Stimulated activated CD8-positive, alpha-beta memory T cell treated with anti-CD3 and anti-CD28 coated beads, Interleukin-2, amount 100 ng/mL, for 1 hour (primary cell): Measurements from ENCODE around the gene RPL7A.
"Not testable (repeated sequence)": the region's sequence is repeated elsewhere in the genome, so short reads cannot be mapped to it uniquely, and the experiment has no call there.

Experiments used
- DNase-seq, 2 donors: peaks; one replicate each; pipeline ENCODE4 v3.0.0-alpha.2; 2020; ENCODE audit warnings: low read depth in 2 of 2

The RPL7A gene

DNA sequence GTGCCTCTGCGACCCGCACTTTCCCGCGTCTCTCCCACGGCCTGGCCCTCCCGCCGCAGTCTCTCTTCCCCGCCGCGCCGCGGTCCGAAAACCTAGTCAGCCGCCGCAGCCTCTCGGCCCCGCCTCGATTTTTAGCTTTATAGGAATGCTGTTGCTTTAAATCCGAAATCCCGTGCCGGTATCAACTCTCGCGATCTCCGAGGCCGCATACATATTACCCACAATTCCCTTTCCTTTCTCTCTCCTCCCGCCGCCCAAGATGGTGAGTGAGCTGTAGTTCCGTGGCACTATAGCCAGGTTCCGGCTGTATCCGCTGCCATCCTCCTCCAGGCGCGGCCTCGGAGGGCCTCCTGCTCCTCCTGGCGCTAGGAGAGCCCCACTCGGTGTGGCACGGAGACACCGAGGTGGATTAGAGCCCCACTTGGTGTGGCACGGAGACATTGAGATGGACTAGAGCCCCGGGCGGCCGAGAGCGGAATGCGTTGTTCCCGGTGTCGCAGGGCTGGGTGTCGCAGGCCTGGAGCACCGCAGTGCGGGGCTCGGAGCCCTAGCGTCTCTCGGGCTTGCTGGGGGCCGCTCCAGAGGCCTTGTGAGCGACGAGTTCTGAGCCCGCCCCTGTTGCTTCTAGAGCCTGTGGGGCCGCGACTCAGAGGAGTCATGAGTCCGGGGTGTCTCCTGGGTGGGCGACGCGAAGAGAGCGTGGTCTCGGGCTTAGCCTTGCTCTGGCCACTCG, at the start of gene RPL7A, which contains the start of gene MED22:
Gene RPL7A, plus strand, starts transcription at position 234 of the 733 bp plus-strand sequence. Its CDS starts 26 bp downstream, at position 260.
Gene MED22, minus strand, starts transcription at position 147 of the 733 bp plus-strand sequence. CDS start 1,469 bp downstream, outside the sequence.
- DNase-seq = peak; percentile 79 to 82

GRCh38 chr9:133299996-133300395, 48.0 kb upstream of the RPL7A start:
- DNase-seq = not testable (repeated sequence)

DNA sequence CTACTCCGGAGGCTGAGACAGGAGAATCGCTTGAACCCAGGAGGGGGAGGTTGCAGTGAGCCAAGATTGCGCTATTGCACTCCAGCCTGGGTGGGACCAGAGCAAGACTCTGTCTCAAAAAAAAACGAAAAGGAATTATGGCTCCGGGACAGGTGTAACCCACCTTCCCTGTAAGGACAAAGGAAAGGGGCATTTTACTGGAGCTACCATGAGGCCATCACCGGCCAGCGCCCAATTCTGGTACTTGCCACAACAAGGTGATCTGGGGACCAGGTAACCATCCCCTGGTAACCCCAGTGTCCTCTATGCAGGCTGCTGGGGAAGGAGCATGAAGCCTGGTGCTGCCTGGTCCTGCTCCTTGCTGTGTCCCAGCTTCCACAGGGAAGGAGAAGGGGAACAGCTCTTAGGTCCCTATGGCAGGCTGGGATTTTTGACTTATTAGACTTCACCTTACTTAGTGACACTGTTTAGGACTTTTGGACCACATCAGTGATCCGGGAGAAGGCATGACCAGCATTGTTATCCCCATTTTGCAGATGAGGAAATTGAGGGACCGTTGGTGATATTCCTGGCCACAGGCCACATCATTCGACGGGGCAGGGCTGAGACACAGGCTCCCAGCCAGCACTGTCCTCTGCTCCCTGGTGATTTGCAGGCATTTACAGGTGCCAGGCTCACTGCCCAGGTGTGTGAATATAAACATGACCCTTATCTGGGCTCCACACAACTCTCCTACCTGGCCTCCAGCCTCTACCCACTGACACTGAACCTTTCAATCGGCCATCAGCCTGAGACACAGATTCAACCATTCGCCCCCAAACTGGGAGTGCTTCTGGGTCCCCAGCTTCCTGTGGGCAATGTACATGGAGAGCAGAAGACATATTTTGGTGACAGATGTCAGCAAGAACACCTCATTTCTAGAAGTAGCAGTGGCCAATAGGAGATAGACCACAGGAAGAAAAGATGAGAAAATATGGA, 46.5 kb upstream of the RPL7A start:
- no peak for DNase-seq

DNA sequence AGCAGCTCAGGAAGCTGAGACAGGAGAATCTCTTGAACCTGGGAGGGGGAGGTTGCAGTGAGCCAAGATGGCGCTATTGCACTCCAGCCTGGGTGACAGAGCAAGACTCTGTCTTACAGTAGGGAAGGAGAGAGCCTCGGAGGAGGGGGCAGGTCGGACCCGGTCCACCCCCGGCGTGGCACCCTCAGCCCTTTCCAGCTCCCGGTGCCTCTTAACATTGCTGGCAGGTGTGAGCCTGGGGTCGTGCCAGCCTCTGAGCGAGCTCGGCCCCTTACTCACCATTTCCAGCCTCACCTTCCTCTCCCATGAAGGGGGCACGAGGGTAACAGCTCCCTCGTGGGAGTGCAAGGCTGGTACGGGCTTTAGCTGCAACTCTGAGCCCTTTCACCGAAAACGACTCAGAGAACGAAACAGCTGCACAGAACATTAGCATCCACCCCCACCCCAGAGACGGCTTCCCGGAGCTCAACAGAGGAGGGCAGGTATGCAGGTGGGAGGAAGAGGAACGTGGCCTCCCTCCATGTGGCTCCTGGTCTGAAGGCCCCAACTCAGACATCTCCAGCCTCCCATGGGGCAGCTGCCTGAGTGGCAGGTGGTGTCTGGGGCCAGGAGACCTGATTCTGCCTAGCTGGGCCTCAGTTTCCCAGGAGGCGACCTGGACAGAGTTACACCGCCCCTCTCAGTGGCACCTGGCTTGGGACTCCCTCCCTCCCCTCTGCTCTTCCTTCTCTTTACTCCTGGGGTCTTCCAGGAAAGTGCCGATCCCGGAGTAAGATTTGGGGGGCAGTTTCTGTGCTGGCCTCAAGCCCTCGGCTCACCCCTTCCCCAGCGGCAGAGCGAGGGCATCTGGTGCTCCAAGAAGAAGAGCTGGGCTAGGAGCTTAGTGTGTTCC, 44.5 kb upstream of the RPL7A start:
- DNase-seq = no peak

DNA sequence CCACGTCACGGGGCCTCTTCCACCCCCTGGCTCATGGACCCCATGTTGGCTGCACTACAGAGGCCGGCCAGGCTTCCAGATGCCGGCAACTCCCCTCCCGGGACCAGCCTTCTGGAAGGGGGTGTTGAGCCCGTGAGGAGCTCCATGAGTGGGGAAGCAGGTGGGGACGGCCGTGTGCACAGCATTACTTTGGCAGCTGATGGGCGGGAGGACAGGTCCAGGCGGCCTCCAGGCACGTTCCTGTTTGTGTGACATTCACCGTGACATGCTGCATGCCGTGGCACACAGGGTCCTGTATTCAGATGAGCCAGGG, 43.9 kb upstream of the RPL7A start:
- no peak for DNase-seq

GRCh38 chr9:133304477-133305377, 43.3 kb upstream of the RPL7A start:
- no peak for DNase-seq

DNA sequence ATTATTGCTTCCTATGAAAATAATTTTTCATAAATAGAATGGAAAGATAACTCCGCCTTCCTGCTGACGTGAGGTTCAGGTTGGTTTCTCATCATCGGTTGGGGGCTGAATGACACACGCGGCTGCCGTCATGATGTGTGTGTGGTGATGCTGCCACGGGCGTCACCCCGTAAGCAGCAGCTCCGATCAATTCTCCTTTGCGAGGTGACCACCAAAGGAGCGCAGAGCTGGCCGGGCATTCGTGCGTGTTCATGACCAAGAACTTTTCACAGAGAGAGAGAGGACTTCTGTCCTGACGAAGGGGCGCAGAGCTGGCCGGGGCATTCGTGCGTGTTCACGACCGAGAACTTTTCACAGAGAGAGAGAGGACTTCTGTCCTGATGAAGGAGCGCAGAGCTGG, 42.3 kb upstream of the RPL7A start:
- no peak for DNase-seq

DNA sequence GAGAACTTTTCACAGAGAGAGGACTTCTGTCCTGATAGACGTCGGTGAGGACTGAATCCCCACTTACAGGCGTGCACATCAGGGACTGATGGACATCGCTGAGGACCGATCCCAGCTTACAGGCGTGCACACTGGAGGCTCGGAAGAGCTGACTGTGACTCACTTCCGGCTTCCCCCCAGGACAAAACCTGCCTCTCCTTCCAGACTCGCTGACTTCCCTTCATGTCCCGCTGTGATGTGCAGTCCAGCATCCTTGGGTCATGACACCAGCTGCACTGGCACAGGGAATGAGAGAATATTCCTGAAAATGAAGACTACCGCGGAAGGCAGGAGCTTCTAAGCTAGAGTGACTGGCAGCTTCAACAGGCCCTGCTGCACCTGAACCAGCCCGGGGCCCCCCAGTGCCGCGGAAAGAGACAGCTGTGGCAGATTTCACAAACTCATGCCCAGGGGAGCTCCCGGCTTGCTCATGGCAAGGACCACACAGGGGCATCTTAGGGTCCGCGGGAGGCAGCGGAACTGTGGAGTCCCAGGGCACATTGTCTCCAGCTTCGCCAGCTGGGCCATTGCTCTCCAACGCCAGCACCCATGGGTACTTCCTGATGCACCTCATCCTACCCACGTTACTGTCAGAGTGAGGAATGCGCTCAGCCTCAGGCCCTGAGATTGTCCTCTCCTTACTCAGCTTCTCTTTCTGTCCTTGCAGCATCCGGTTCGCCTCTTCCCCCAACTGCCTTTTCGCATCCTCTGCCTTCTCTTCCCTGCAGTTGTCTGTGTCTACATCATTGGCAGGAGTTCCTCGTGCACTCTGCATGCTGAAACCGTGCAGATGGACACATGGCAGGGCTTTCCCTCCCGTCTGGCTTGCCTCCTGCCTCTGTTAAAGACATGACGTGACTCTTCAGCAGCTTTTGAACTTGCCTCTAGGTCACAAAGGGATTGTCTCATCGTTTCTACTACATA, 41.5 kb upstream of the RPL7A start:
- DNase-seq = no peak

DNA sequence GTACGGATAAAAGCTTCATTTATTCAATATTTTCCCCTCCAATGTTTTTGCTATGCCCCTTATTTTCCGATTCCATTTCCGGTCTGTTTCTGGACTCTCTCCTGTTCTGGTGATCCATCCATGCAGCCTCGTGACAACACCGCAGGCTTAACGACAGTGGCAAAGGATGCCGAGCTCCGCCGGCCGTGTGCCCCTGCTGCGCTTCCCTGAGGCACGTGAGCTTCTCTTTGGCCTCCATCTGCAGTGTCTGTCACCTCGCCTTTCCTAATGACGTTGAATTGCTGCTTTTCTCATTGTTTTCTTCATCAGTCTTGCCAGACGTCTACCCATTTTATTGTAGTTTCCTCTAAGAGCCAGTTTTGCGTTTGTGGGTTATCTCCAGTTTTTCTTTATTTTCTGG, 40.7 kb upstream of the RPL7A start:
- DNase-seq = no peak

- DNase-seq = no peak
These were observed 38.4 kb upstream of the RPL7A start for GRCh38 chr9:133309608-133310007.

DNA sequence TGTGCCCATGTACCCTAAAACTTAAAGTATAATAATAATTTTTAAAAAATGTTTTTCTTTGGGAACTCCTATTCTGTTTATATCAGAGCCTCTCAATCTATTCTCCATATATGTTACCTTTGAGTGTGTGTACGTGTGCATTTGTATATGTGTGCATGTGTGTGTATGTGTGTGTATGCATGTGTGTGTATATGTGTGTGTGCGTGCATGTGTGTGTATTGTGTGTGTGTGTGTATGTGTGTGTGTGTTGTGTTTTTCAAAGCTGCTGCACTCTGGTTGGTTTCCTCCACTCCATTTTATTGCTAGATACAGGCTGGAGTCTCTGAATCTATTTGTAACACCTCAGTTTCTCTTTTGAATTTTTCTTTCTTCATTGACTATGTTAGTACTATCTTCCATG, 32.0 kb upstream of the RPL7A start:
- no peak for DNase-seq

DNA sequence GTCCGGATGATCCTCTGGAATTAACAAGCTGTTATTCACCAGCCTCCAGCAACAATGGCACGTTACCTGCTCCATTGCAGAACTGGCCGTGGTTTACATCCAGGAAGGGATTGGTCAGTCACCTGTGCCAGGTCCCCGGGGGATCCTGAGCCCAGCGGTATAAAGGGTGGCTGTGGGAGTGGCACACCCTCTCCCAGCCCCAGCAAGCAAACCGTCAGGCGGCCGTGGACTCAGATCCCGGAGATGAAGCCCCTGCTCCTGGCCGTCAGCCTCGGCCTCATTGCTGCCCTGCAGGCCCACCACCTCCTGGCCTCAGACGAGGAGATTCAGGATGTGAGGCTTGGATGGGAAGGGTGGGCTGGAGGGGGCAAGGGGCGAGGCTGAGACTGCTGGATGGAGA, 30.5 kb upstream of the RPL7A start:
- DNase-seq = not testable (repeated sequence)

DNA sequence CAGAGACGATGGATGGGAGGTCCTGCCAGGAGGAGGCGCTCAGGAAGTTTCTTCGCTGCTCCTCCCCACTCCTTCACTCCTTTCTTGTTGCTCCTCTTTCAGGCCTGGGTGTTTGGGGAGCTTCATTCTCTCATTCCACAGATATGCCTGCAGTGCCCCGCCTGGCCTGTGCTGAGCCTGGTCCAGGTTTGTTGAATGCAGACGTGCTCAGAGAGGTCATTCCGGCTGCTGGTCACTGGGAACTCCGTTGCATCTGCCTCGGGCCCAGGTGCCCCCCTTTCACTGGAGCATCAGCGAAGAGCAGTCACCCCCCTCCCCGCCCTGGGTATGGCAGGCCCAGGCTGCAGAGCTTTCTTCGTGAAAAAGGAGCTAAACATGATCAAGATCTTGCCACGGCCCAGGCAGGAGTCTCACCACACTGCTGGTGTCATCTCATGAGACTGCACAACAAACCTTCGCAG, 27.6 kb upstream of the RPL7A start:
- DNase-seq = no peak

DNA sequence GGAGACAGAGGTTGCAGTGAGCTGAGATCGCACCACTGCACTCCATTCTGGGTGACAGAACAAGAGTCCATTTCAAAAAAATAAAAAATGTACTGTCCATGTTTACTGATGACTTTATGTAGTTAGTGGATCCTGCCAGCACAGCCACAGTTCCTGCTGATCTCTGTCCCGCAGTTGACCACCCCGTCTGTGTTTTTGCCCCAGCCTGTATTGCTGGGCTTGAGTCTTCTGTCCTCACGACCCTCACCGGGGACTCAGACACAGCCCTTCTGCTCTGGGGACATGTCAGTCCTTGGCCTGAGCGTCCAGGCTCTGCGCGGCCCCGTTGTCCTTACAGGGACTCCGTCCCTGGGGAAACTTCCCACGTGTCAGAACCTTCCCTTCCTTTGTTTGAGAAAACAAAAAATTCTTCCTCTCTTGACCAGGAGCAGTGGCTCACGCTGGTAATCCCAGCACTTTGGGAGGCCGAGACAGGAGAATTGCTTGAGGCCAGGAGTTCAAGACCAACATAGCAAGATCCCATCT, 26.5 kb upstream of the RPL7A start:
- no peak for DNase-seq

GRCh38 chr9:133322701-133323100, 25.3 kb upstream of the RPL7A start:
- no peak for DNase-seq

- no peak for DNase-seq
These were observed 24.8 kb upstream of the RPL7A start for GRCh38 chr9:133323211-133323610.

DNA sequence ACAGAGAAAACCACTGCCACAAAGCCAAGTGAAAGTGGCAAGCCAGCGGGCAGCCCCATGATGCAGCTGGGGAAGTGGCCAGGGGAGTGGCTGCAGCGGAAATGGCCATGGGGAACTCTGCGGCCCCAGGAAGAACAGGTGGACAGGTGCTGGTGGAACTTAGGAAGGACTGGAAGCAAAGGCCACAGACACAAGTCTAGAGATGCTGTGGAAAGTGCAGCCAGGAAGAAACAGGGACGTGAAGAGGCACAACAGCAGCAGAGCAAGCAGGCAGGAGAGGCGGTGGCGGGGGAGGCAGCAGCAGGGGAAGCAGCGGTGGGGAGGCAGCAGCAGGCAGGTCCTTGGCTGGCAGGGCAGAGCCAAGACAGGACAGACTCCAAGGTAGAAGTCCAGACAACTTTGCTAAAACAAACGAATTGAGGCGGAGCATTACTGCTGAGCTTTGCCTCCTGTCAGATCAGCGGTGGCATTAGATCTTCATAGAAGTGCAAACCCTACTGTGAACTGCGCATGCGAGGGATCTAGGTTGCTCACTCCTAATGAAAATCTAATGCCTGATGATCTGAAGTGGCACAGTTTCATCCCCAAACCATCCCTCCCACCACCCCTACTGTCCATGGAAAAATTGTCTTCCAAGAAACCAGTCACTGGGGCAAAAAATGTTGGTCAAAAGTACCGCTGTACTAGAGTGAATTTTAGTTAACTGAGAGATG, 23.9 kb upstream of the RPL7A start:
- DNase-seq = no peak

DNA sequence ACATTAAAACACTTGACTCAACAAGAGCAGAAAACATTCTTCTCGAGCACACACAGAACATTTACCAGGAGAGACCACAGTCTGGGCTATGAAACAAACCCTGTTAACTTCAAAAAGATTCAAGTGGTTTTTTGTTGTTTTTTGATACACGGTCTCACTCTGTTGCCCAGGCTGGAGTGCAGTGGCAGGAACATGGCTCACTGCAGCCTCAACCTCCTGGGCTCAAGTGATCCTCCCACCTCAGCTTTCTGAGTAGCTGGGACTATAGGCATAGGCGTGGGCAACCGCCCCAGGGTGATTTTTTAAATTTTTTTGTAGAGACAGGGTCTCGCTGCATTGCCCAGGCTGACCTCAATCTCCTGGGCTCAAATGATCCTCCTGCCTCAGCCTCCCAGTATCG, 21.0 kb upstream of the RPL7A start:
- DNase-seq = not testable (repeated sequence)
